Hematopoietic multipotent progenitor cell treated with erythropoietin and hydrocortisone succinate and interleukin-3 and kit ligand, for 8 days (in vitro differentiated cells): ENCODE results near the gene PLCL2.

ENCODE experiments used
- DNase-seq: peaks from one replicate; pipeline ENCODE4 v3.0.0-alpha.2; 2015

The PLCL2 gene

DNA sequence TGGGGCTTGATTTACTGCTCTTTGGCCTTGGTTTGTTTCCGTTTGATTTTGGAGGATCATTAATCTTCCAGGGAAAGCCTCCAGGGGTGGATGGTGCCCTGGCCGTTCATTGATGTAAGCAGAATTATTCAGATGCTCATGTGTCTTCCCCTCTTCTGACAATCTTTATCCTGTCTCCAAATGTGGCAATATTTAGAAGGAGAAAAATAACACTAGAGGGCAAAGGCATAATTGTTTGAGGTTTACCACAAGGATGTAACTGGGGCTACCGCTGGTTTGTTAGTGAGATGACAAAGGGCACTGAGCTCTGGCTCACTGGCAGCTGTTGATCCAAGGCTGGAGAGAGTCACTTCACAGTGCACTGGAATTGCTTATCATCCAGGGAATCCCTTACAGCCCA, 18.2 kb upstream of the PLCL2 start:
- DNase-seq, result no peak

GRCh38 chr3:16868513-16868912, 16.2 kb upstream of the PLCL2 start:
- no peak for DNase-seq

DNA sequence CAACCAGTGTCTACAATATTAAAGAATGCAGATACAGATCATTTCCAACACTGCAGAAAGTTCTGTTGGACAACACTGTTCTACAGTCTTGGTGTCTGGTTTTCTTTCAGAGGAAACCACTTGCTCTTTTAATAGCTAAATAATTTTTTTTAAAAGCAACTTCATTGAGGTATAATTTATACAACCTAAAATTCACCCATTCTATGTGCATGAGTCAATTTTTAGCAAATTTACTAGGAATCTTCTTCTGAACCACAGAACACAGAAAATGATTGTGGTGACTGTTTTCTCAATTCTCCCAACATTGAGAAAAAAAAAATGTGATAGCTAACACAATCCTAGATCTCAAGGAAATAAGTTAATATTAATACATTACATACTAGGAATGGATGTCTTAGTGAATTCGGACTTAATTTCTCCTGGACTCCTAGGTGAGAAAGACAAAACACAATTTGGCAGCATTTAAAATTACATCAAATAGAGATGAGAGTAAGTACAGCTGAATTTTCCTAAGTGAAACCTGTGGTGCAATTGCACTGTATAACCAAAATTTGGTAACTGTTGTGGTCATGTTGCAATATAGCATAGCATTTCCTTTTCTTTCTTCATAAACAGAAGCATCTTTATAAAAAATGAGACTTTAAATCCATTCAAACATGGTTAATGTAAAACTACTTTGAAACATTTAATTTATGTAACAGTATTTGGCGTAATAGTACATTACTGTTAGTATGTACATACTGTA, 15.3 kb upstream of the PLCL2 start:
- no peak for DNase-seq

DNA sequence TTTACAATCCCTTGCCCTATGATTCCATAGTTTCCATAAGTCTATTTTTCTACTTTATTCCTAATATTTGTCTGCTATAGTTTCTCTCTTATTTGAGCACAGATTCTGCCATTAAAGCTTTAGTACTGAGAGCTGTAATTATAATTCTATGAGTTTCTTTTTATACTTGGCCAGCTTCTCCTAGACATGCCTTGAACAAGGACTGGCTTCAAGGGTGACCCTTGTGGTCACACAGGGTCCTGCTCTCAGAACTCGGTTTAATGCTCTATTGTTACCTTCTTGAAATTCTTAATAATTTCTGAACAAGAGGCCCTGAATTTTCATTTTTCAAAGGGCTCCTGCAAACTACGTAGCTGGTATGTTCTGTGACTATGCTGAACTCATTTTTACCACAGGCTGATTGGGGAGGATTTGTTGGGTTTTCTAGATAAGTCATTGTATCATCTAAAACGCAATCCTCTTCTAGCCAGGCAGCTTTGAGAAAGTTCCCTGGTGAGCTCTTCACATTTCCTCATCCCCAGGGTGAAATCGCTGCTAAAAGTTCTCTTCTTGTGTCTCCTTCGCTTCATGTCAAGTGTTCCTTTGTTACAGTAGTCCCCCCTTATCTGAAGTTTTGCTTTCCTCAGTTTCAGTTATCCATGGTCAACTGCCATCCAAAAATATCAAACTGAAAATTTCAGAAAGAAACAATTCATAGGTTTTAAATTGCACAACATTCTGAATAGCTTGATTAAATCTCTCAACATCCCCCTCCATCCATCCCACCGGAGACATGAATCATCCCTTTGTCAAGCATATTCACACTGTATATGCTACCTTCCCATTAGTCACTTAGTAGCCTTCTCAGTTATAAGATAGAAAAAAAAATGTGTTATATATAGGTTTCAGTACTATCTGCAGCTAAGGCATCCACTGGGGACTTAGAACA, 12.6 kb upstream of the PLCL2 start:
- no peak for DNase-seq

DNA sequence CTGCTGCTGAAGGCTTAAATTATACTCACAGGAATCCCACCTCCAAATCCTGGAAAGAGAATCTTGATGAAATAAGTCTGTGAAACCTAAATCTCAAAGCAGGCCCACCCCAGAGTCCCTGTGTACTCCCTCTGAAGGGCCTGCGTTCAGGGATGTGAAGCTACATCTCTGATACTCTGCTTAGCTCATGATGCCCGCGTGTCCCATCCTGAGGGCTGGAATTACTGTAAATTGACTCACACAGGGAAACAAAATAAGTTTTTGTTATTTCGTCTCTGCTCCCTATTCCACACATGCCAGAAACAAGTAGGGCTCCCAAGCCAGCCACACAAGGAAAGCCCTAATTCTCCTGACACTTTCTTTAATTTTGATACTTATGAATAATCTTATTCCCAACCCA, 10.9 kb upstream of the PLCL2 start:
- no peak for DNase-seq

DNA sequence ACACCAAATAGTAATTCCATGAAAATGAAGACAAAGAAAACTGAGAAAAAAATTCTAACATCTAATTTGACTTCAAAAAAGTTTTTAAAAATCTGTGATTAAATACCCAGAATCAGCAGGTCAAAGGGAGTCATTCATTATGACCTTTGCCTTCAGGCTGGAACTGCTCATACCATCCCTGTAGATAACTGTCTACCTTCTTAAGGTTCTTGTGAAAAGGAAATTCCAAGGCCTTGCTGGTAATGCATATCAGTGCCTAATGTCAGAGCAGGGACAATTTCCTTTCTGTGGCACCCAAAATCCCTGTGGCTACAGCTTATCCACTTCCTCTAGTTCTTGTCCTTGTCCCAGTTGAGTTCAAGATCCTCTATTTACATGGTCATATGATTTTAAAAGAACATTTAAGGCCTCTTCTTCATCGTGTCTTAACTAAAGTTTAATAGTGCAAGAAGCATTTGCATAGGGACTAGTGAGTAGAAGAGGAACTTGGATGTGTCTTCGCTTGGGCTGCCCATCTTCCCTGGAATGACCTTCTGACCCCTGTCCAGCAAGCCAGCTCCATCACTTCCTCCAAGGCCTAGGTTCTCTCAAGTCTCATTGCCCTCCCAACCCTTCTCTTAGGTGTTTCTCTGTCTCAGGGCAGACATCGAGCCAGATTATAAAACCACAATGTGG, 8.7 kb upstream of the PLCL2 start:
- DNase-seq, result no peak

DNA sequence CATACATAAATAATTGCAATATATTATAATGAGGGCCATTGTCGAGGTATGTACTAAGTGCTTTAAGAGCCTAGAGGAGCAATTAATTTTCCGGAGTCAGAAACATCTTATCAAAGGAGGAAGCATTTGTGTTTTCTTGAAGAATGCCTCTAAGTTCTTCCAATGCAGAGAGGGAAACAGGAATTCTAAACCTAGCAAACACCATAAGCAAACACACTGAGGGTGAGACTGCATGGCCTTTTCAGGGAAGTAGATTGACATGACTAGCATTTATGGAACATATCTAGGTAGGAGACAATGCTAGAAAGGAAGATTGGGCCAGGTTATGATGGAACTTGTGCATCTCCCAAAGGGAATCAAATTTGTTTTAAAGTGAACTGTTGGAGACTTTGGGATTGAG, 7.2 kb upstream of the PLCL2 start:
- DNase-seq, result no peak

GRCh38 chr3:16877911-16878310, 6.8 kb upstream of the PLCL2 start:
- no peak for DNase-seq

GRCh38 chr3:16881896-16882630, 2.7 kb upstream of the PLCL2 start:
- DNase-seq, result no peak

- no peak for DNase-seq
Observed at GRCh38 chr3:16883057-16883722, 1.6 kb upstream of the PLCL2 start.

GRCh38 chr3:16883723-16884083, 1.1 kb upstream of the PLCL2 start:
- no peak for DNase-seq

DNA sequence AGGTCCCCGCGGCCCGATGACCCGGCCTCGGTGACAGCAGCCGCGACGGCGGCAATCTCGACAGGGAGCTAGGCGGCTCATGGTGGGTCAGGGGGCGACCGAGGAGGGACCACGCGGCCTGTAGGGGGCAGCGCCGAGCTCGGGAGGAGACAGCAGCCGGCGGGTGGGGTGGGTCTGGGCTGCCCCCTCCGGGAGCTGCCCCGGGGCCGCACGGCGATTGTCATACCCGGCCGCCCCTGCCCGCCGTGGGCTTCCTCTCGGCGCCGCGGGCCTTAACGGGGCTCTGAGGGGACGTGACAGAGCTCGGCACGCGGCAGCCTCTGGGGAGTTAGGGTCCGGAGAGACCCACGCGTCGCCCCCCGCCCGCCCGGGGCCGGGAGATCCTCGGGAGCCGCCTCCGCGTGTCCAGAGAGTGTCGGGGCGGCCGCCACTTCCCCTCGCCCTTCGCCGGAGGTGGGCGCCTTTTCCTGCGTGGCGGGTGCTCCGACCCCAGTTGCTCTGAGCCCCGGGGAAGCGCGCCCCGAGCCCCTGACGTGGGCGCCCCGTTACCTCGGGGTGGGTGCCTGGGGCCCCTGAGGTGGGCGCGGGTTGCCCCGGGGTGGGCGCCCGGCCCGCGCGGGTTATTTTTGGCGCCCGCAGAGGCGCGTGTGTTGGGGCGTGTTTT, 539 bp upstream of the PLCL2 start:
- DNase-seq, result peak; percentile 34

DNA sequence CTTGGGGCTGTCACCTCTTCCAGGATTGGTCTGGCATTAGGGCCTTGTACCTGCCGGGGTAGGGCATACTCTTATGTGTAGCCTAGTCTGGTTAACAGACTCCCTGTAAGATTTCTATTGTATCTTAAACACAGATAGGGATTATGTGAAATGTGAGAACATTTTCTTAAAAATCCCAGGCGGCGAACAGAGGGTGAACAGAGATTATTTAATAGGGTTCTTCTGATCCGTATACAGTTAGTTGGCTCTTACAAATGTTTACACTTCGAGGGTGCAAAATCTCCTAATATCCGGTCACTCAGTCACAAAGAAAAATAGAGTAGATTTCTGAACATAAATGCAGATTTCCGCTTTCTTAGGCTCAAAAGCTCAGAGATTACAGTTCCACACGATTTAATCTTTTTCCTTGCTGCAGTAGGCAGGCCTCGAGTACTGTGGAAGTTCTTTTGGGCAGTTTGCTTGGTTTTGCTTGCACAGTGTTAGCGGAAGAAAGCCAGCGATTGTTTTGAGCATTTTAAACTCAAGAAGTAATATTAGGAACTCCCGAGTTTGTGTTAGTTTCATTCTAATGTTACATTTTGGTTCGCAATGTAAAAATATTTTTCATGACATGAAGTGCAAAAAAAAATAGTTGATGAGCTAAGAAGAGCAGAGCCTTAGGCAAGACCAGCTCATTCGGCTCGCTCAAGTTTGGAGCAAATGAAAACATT, 993 bp downstream of the PLCL2 start:
- DNase-seq, result peak; percentile 16

DNA sequence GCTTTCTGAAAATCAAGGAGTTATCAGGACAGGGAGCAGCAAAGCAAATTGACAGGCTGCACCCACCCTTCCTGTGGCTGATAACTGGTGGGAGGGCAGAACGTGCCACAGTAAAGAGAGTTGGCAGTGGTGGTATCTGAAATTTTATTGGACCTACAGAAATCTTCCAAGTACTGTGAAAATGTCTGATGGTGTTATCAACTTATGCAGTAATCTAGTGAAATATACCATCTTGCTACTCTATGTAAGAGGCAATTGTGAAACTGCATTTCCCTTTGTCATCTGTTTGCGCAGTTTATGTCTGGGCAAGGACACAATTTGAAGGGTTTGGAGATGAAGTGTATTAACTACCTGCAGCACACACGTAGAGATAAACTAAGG, 1.5 kb downstream of the PLCL2 start:
- peak; percentile 88 for DNase-seq

- DNase-seq, result no peak
Observed at GRCh38 chr3:16887130-16887529, 2.4 kb downstream of the PLCL2 start.

DNA sequence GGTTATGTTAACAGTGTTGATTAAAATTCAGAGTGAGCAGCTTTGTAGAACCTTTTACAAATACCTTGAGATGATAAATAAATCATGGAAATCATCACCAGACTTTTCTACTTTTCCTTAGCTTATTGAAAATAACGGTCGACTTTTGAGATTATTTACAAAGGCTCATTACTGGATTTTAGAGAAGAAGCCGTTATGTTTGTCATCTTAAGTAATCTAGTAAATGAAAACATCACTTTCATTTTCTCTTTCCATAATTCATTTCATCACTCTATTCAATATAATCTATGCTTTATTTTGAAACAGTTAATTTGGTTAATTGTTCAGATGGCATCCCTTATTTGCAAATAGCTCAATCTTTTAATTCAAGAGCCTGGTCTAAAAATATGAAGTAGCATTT, 3.6 kb downstream of the PLCL2 start:
- DNase-seq, result no peak

DNA sequence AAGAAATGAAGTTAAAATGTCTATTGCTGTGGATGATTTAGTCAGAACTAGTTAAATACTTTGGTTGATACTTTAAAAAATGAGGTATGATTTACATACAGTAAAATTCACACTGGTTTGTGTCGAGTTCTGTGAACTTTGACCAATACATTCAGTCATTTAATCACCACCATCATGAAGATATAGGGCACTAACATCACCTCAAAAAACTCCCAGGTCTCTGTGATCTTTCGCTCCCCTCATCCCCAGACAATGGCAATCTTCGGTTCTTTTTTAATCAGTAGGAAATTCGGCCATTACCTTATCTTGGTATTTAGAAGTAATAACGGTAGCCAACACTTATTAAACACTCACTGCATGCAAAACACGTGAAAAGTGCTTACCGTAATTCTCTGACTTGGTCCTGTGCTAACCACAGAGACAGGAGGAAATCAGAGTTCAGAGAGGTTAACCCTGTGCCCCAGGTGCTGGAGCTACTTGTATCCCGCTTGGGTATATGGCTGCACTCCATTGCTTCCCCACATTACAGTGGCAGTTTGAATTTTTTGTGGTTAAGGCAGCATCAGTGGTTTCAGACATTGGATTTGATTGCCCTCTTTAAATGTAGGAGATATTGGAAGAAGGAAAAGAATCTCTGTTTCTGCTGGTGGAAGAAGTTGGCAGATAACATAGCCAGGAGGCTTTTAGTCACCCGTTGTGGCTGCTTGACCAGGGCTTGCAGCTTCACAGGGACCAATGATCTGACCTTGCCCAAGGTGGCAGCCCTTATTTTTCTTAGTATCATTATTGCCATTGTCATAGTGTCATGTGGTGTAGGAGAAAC, 4.2 kb downstream of the PLCL2 start:
- DNase-seq, result no peak

DNA sequence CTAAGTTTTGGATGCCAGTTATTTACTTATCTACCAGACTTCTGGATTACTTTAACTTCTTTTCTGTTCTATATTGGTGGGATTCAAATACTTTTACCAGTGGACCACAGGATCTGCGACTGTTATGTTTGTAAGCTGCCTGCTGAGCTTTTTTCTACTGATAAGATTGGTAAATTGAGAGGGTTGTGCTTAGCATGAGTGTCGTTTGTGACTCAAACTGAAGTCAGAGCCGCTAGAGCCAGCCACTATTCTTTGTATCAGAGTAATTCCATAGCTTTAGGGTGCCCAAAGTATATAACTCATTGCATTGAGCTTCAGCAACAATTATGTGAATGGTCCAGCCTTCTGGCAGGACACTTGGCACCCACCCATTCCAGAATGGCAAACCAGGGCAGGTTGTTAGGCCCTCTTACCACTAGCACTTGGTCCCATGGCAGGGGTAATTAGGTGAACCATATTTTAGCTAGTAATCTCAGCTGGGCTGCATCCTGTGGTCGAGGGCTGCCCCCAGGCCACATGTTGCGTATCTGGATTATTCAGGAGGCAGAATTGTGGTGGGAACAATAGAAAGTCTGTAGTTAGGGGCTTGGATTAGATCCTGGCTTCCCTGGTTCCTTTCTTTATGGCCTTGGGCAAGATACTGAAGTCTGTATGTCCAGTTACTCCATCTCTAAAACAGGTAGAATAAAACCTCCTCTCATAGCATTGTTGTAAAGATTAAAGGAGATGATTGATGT, 6.0 kb downstream of the PLCL2 start:
- peak; percentile 25 for DNase-seq

DNA sequence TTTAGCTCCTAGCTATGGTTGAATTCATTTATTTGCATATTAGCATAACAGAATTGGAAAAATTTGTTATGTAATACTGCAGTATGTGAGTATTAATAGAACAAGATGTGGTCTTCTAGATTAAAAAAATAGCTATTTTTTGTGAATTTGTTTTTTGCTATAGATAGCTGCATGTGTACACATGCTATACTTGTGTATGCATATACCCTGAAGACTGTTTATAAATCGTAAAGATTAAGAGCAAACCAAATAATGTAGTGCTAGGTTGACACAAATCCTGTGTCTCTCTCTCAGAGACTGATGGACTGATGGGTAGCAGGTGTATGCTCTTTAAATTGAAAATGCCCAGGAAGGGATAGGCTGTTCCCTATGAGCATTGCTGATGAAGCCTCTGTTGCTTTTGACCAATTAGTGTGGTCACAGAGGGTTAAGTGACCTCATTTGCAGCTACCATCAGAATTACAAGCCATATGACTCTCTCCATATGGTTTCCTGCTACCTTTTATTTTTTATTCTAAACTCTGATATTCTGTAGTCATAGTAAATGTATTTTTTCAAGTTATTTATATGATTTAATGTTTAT, 9.0 kb downstream of the PLCL2 start:
- no peak for DNase-seq
